RWPE1 (cell line): Measurements from ENCODE around the gene EVI2A.

ENCODE experiments used
- CTCF ChIA-PET: fragments of 350-600 bp; sonication (Branson Sonifier 250); formaldehyde crosslinking; extraction: SDS; loops from one replicate; lab custom pipeline; 2021; lab: Yijun Ruan, JAX
- POLR2A ChIA-PET: fragments of 400-600 bp; formaldehyde crosslinking; extraction: SDS; loops from one replicate; lab custom pipeline; 2020; ENCODE audit warnings: antibody characterized with exemption; ENCODE audit not compliant: low non-redundant PET; lab: Yijun Ruan, JAX
- DNase-seq: peaks from one replicate; pipeline ENCODE4 v3.0.0; 2012; ENCODE audit warnings: low spot score
- H3K27ac ChIP-seq: fragments of 450-650 bp; 2 replicates; pipeline ENCODE4 v1.5.1; 2017
- CTCF ChIP-seq: fragments of 450-650 bp; conservative IDR thresholded peaks from 2 replicates; pipeline ENCODE4 v1.5.1; 2017; ENCODE audit warnings: low read depth, mild to moderate bottlenecking

The EVI2A gene

GRCh38 chr17:31286587-31286986 is 34.8 kb downstream of the EVI2A start:
- no peak overlapping the region for H3K27ac ChIP-seq
- no peak for TF ChIP-seq CTCF
- DNase-seq: no peak
- ChIA-PET CTCF (no interaction called here), POLR2A (no interaction called here)

GRCh38 chr17:31283841-31284240 is 37.6 kb downstream of the EVI2A start:
- no peak for TF ChIP-seq CTCF
- ChIA-PET POLR2A (no interaction called here), CTCF (interaction anchor here (1.0 kb wide), 1 partner anchor 32 kb away, joined by 3 read pairs; no protein-coding TSS in a partner anchor)
- no peak for DNase-seq
- no peak overlapping the region for H3K27ac ChIP-seq

GRCh38 chr17:31281061-31281460 is 40.4 kb downstream of the EVI2A start:
- ChIA-PET POLR2A (no interaction called here), CTCF (no interaction called here)
- H3K27ac ChIP-seq: no peak overlapping the region
- TF ChIP-seq CTCF: no peak
- no peak for DNase-seq

- ChIA-PET CTCF (interaction anchor here (0.7 kb wide), 1 partner anchor 18 kb away, joined by 3 read pairs; no protein-coding TSS in a partner anchor), POLR2A (no interaction called here)
- no peak for DNase-seq
- TF ChIP-seq CTCF: no peak
- H3K27ac ChIP-seq: no peak overlapping the region
These were observed 42.0 kb downstream of the EVI2A start for GRCh38 chr17:31279401-31279800.

- TF ChIP-seq CTCF: no peak
- no peak overlapping the region for H3K27ac ChIP-seq
- ChIA-PET POLR2A (no interaction called here), CTCF (no interaction called here)
- DNase-seq: no peak
These were observed 46.3 kb downstream of the EVI2A start for GRCh38 chr17:31275116-31275515.

- TF ChIP-seq CTCF: no peak
- POLR2A ChIA-PET: no interaction called here
- no peak overlapping the region for H3K27ac ChIP-seq
- peak; percentile 76 for DNase-seq
- CTCF ChIA-PET: no interaction called here
These were observed 47.2 kb downstream of the EVI2A start for GRCh38 chr17:31274252-31274651.

- no peak for TF ChIP-seq CTCF
- CTCF ChIA-PET: no interaction called here
- POLR2A ChIA-PET: no interaction called here
- H3K27ac ChIP-seq: no peak overlapping the region
- no peak for DNase-seq
These were observed 47.9 kb downstream of the EVI2A start for GRCh38 chr17:31273516-31273915.
